Measurements from ENCODE around the gene CPNE4. TPM values are rescaled to one million over a fixed set of nuclear protein-coding genes. Genes with fewer than 3 reads are reported as not detected.
A peak's percentile ranks its signal among the peaks of the same experiment; 100 is the strongest.

Gene CPNE4
- total RNA-seq, 1 experiment from 2014 or later = not detected

- H3K4me2 ChIP-seq (ENCODE audit: low read length) = peak overlapping the region; percentile 84
- TSS peak; percentile 91 for BruUV-seq (replicated peaks)
- peak overlapping the region; percentile 100 for H3K9ac ChIP-seq (ENCODE audit: low read length)
- peaks cover 20% of the 10 kb centered on the region for H3K36me3 ChIP-seq (ENCODE audit: low read depth, low read length)
- peak; percentile 10 for ATAC-seq
- peaks cover 48% of the 10 kb centered on the region for H3K79me2 ChIP-seq (ENCODE audit: low read length)
- no peaks in the 10 kb centered on the region for H3F3A ChIP-seq (ENCODE audit: low read length, unreplicated experiment)
- no peaks in the 10 kb centered on the region for H3K9me3 ChIP-seq (ENCODE audit: low read length)
- intact Hi-C loops (cut with micrococcal nuclease) = no loop called here
- peaks cover 15% of the 10 kb centered on the region for H3K4me1 ChIP-seq (ENCODE audit: insufficient read depth, low read length)
- no peaks in the 10 kb centered on the region for H3K9me2 ChIP-seq (replicated peaks; ENCODE audit: low read length)
- H3K27me3 ChIP-seq (ENCODE audit: low read length) = no peaks in the 10 kb centered on the region
- H4K20me1 ChIP-seq (ENCODE audit: low read length) = peaks cover 9% of the 10 kb centered on the region; the same call in 1 of the 2 replicates
- TF ChIP-seq, protein P1, sequence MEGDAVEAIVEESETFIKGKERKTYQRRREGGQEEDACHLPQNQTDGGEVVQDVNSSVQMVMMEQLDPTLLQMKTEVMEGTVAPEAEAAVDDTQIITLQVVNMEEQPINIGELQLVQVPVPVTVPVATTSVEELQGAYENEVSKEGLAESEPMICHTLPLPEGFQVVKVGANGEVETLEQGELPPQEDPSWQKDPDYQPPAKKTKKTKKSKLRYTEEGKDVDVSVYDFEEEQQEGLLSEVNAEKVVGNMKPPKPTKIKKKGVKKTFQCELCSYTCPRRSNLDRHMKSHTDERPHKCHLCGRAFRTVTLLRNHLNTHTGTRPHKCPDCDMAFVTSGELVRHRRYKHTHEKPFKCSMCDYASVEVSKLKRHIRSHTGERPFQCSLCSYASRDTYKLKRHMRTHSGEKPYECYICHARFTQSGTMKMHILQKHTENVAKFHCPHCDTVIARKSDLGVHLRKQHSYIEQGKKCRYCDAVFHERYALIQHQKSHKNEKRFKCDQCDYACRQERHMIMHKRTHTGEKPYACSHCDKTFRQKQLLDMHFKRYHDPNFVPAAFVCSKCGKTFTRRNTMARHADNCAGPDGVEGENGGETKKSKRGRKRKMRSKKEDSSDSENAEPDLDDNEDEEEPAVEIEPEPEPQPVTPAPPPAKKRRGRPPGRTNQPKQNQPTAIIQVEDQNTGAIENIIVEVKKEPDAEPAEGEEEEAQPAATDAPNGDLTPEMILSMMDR (conservative IDR thresholded peaks at IDR 0.05; ENCODE audit: low read depth, low read length) = no peak
- TF ChIP-seq EZH2phosphoT487 (IDR thresholded peaks at IDR 0.05; ENCODE audit: borderline replicate concordance, low read length) = no peak
- TF ChIP-seq EZH2 (IDR thresholded peaks at IDR 0.05; ENCODE audit: low read length, unreplicated experiment) = no peak
- POLR2A ChIA-PET (ENCODE audit: unreplicated experiment) = no interaction called here
- H2AFZ ChIP-seq (ENCODE audit: low read length) = peak overlapping the region; percentile 91
- H3K27ac ChIP-seq (ENCODE audit: low read length) = no peak overlapping the region
- DNase-seq = no peak
- peak overlapping the region; percentile 95 for H3K4me3 ChIP-seq (ENCODE audit: low read length)
- CTCF ChIA-PET = no interaction called here
These were observed 531.5 kb downstream of the CPNE4 start for GRCh38 chr3:131503320-131503635.

GRCh38 chr3:131502530-131503319 is 532.1 kb downstream of the CPNE4 start, which contains the start of gene MRPL3:
TSS of gene MRPL3 (minus strand) at chr3:131502971. CDS start at chr3:131502821, 150 bp downstream.
- Histone ChIP-seq H3K4me3 (ENCODE audit: low read length) (peak within 1 kb of the TSS; percentile 95), H3K27me3 (ENCODE audit: low read length) (no peaks in the 10 kb centered on the region), H3K27ac (ENCODE audit: low read length) (peak within 1 kb of the TSS; percentile 71), H3K36me3 (ENCODE audit: low read depth, low read length) (peaks cover 25% of the 10 kb centered on the region), H3K79me2 (ENCODE audit: low read length) (peaks cover 48% of the 10 kb centered on the region), H3K4me2 (ENCODE audit: low read length) (peak within 1 kb of the TSS; percentile 84), H2AFZ (ENCODE audit: low read length) (peak within 1 kb of the TSS; percentile 91), H4K20me1 (ENCODE audit: low read length) (peaks cover 9% of the 10 kb centered on the region; the same call in 1 of the 2 replicates), H3K4me1 (ENCODE audit: insufficient read depth, low read length) (peaks cover 15% of the 10 kb centered on the region), H3K9ac (ENCODE audit: low read length) (peak within 1 kb of the TSS; percentile 100), H3F3A (ENCODE audit: low read length, unreplicated experiment) (no peaks in the 10 kb centered on the region), H3K9me3 (ENCODE audit: low read length) (no peaks in the 10 kb centered on the region), H3K9me2 (replicated peaks; ENCODE audit: low read length) (no peaks in the 10 kb centered on the region)
- intact Hi-C loops (cut with micrococcal nuclease) = no loop called here
- TF ChIP-seq EZH2 (IDR thresholded peaks at IDR 0.05; ENCODE audit: low read length, unreplicated experiment) = no peak
- peak; percentile 92 for ATAC-seq
- TSS peak; percentile 55 for BruUV-seq (replicated peaks)
- ChIA-PET POLR2A (ENCODE audit: unreplicated experiment) (no interaction called here), CTCF (no interaction called here)
- DNase-seq = peak; percentile 83

DNA sequence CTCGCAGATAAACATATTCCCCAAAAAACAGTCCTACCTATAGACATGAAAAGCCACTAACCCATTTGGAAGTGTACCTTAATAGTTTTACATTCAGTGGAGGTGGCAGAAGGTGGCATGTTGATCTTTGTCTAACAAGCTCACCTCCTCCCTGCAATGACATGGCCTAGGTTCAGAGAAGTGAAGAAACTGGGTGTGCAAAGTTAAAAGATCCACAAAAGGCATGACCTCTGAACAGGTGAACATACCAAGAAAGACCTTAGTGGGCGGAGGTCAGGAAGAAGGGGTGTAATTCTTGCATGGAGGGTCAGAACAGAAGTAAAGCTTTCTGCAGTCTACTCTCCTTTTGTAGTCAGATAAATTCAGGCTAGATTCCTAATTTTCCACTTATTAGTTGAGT is 532.9 kb downstream of the CPNE4 start:
- peak overlapping the region; percentile 100 for H3K9ac ChIP-seq (ENCODE audit: low read length)
- peaks cover 9% of the 10 kb centered on the region; the same call in 1 of the 2 replicates for H4K20me1 ChIP-seq (ENCODE audit: low read length)
- H3K27ac ChIP-seq (ENCODE audit: low read length) = peak overlapping the region; percentile 71; the same call in 1 of the 2 replicates
- peaks cover 15% of the 10 kb centered on the region for H3K4me1 ChIP-seq (ENCODE audit: insufficient read depth, low read length)
- ATAC-seq = no peak
- no peaks in the 10 kb centered on the region for H3K27me3 ChIP-seq (ENCODE audit: low read length)
- TF ChIP-seq EZH2 (IDR thresholded peaks at IDR 0.05; ENCODE audit: low read length, unreplicated experiment) = no peak
- TF ChIP-seq, protein P1 (conservative IDR thresholded peaks at IDR 0.05; ENCODE audit: low read depth, low read length) = no peak
- no peak for TF ChIP-seq EZH2phosphoT487 (IDR thresholded peaks at IDR 0.05; ENCODE audit: borderline replicate concordance, low read length)
- no peaks in the 10 kb centered on the region for H3K9me3 ChIP-seq (ENCODE audit: low read length)
- peak; percentile 2 for DNase-seq
- peaks cover 49% of the 10 kb centered on the region for H3K79me2 ChIP-seq (ENCODE audit: low read length)
- intact Hi-C loops (cut with micrococcal nuclease) = no loop called here
- peak overlapping the region; percentile 95 for H3K4me3 ChIP-seq (ENCODE audit: low read length)
- H3K36me3 ChIP-seq (ENCODE audit: low read depth, low read length) = peaks cover 32% of the 10 kb centered on the region
- no peaks in the 10 kb centered on the region for H3F3A ChIP-seq (ENCODE audit: low read length, unreplicated experiment)
- BruUV-seq (replicated peaks) = no TSS peak
- H2AFZ ChIP-seq (ENCODE audit: low read length) = peak overlapping the region; percentile 91; the same call in 1 of the 2 replicates
- no peaks in the 10 kb centered on the region for H3K9me2 ChIP-seq (replicated peaks; ENCODE audit: low read length)
- ChIA-PET POLR2A (ENCODE audit: unreplicated experiment) (interaction anchor here (0.5 kb wide), 1 partner anchor 152 kb away, joined by 5 read pairs; no protein-coding TSS in a partner anchor), CTCF (no interaction called here)
- peak overlapping the region; percentile 84 for H3K4me2 ChIP-seq (ENCODE audit: low read length)
